Muscle of leg (tissue), 11 donors: ENCODE results near the gene SYTL3. TPM values are rescaled to one million over a fixed set of nuclear protein-coding genes. Genes with fewer than 3 reads are reported as not detected.

Experiments used
- DNase-seq: peaks from one replicate; pipeline ENCODE4 v3.0.0; 2013
- H3K27ac ChIP-seq: one replicate; pipeline ENCODE4 v1.5.1; 2013; ENCODE audit warnings: mild to moderate bottlenecking, low read length, control low read depth
- H3K27me3 ChIP-seq: one replicate; pipeline ENCODE4 v1.6.1; 2013; ENCODE audit warnings: low read length; ENCODE audit not compliant: control insufficient read depth, insufficient read depth
- H3K36me3 ChIP-seq: one replicate; pipeline ENCODE4 v1.6.1; 2013; ENCODE audit warnings: low read length; ENCODE audit not compliant: control insufficient read depth, insufficient read depth
- H3K4me1 ChIP-seq: one replicate; pipeline ENCODE4 v1.6.1; 2013; ENCODE audit warnings: low read length; ENCODE audit not compliant: control insufficient read depth, insufficient read depth
- H3K4me3 ChIP-seq: one replicate; pipeline ENCODE4 v1.5.1; 2013; ENCODE audit warnings: low read length, control low read depth
- H3K9me3 ChIP-seq: replicated peaks from 2 replicates; pipeline ENCODE4 v1.6.1; 2013; ENCODE audit warnings: low read depth, low read length; ENCODE audit not compliant: control insufficient read depth
- WGBS: methylation state at CpG from one replicate; pipeline ENCODE4 v1.1.5; 2013; ENCODE audit warnings: missing lambda C conversion rate; ENCODE audit not compliant: insufficient coverage; 5-methylcytosine and 5-hydroxymethylcytosine counted together
- polyA plus RNA-seq, 8 donors: library from polyadenylated mRNA; unstranded; fragments of 120-200 nt; gene quantifications; one replicate each; pipeline versions ENCODE4 v1.2.1 to v1.2.3, GENCODE V29; 2013; ENCODE audit warnings: inconsistent platforms in 1 of 8, low replicate concordance in 1 of 8; ENCODE audit not compliant: insufficient read length in 8 of 8, insufficient read depth in 1 of 8
- total RNA-seq: library from RNA; stranded (reverse); fragments of 120-200 nt; gene quantifications from one replicate; pipeline ENCODE4 v1.2.4, GENCODE V29; 2013

Gene SYTL3
- total and polyA plus RNA-seq, 9 donors: 4.2 to 10.5 (median 7.8) TPM

DNA sequence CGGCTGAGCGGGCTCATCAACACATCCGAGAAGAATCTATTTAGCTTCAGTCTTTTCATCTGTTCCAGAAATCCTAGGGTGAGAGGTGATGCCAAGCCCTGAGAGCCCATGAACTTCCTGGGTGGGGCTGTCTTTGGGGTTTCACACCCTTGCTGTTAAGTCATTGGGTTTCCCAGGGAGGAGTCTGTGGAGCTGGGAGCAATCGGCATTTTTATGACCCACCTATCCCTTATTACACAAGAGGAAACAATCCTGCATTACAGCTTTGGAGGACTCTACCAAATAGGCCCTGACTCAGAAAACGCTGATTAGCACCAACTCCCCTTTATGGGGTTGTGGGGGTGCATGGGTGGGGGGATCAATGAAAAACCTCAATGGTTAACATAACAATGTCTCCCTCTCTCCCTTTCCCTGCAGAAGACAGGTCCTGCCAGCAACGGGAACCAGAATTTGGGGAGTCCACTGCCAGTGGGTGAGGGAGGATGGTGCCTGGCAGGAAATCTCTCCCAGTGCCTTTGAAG, 123.1 kb downstream of the SYTL3 start:
- no CpG with 5 or more reads among the region's 6 CpGs for WGBS
- H3K36me3 ChIP-seq: peaks cover 77% of the 10 kb centered on the region

GRCh38 chr6:158773581-158774449, 124.0 kb downstream of the SYTL3 start:
- no peak for DNase-seq
- H3K36me3 ChIP-seq: peaks cover 71% of the 10 kb centered on the region
- no peaks in the 10 kb centered on the region for H3K27me3 ChIP-seq
- no peak overlapping the region for H3K4me3 ChIP-seq
- H3K4me1 ChIP-seq: peaks cover 40% of the 10 kb centered on the region
- H3K27ac ChIP-seq: no peak overlapping the region
- H3K9me3 ChIP-seq: no peaks in the 10 kb centered on the region
- 70% methylated on average over 10 of the region's 21 CpGs for WGBS

More for the DNA sequence above, 123.1 kb downstream of the SYTL3 start:
- no peaks in the 10 kb centered on the region for H3K9me3 ChIP-seq
- H3K27ac ChIP-seq: no peak overlapping the region
- no peak overlapping the region for H3K4me3 ChIP-seq
- DNase-seq: no peak
- peaks cover 44% of the 10 kb centered on the region for H3K4me1 ChIP-seq
- no peaks in the 10 kb centered on the region for H3K27me3 ChIP-seq

DNA sequence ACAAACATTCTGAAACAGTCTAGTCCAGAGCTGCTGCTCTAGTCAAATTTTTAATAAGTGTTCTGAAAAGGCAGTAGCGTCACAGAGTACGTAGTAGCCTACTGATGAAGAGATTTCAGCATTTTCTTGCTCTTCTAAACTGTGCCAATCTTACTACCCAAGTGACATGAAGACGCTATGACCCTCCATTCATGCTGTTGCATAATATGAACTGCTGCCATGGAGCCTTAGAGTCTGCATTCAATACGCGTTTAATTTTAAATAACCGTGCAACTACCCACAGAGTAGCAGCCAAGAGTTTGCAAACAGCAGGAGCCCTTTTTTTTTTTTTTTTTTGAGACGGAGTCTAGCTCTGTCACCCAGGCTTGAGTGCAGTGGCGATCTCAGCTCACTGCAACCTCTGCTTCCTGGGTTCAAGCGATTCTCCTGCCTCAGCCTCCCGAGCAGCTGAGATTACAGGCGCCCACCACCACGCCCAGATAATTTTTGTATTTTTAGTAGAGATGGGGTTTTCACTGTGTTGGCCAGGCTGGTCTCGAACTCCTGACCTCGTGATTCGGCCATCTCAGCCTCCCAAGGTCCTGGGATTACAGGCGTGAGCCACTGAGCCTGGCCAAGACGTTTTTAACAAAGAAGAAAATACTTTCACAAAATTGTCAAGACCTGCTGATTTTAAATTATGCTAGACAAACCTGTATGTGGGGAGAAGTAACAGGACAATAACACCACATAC, 125.0 kb downstream of the SYTL3 start:
- WGBS: 100% methylated on average over 3 of the region's 17 CpGs
- no peak overlapping the region for H3K27ac ChIP-seq
- no peak for DNase-seq
- no peaks in the 10 kb centered on the region for H3K9me3 ChIP-seq
- H3K27me3 ChIP-seq: no peaks in the 10 kb centered on the region
- H3K4me1 ChIP-seq: peaks cover 29% of the 10 kb centered on the region
- H3K36me3 ChIP-seq: peaks cover 66% of the 10 kb centered on the region
- no peak overlapping the region for H3K4me3 ChIP-seq

DNA sequence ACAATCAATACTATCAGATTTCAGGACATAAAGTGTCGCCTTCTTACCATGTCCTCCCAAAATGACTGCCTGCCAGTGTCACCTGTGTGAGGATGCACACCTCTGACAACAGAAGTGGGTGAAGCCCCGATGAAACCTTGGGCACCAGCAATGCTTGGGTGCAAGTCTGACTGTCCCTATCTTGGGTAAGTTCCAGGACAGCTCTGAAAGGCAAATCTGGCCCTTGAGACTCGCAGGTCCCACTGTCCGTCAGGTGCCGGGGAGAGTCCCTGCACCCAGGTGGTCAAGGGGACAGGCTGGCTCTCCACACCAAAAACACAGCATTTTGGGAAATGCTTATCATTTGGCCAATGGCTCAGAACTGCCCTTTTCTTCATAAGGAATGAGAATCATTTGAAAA, 126.0 kb downstream of the SYTL3 start:
- no peaks in the 10 kb centered on the region for H3K27me3 ChIP-seq
- no peak overlapping the region for H3K4me3 ChIP-seq
- no peaks in the 10 kb centered on the region for H3K9me3 ChIP-seq
- no peak for DNase-seq
- H3K36me3 ChIP-seq: peaks cover 62% of the 10 kb centered on the region
- H3K27ac ChIP-seq: no peak overlapping the region
- H3K4me1 ChIP-seq: peaks cover 20% of the 10 kb centered on the region
- WGBS: 94% methylated on average over 5 of the region's 5 CpGs

DNA sequence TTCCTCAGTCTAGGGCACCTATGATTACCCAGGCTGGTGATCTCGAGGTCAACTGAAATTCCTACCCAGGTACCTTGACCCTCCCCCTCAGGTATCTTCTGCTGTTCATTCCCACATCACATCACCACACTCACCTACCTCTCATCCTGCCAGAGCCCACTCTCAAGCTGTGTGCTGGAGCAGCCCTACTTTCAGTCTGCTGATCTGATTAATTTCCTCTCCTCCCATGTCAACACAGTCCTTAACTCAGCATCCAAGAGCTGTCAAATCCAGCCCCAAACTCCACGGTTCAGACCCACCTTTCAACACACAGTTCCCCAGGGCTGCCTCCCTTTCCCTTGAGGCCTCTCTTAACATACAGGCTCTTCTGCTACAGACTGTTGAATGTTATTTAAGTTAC, 126.9 kb downstream of the SYTL3 start:
- Histone ChIP-seq H3K27ac (no peak overlapping the region), H3K4me3 (no peak overlapping the region), H3K36me3 (peaks cover 60% of the 10 kb centered on the region), H3K4me1 (peaks cover 16% of the 10 kb centered on the region), H3K9me3 (no peaks in the 10 kb centered on the region), H3K27me3 (no peaks in the 10 kb centered on the region)
- DNase-seq: no peak
- 100% methylated on average over 1 of the region's 2 CpGs for WGBS

DNA sequence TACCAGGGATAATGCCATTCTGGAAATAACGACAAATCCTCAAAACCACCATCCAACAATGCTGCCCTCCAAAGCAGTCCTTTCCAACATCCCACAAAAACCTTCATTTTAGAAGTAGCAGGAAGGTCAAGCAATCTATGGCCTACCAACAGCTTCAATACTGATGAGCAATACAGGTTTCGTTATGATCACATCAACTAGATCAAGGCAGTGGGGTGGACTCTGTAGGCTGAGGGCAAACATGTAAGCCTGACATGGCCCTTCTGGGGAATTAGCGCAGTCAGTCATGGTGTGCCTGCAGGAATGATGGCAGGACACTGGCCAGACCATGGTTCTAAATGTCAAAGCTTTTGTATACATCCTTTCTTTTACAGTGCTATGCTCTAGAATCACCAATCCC, 127.7 kb downstream of the SYTL3 start:
- no peak for DNase-seq
- Histone ChIP-seq H3K9me3 (no peaks in the 10 kb centered on the region), H3K36me3 (peaks cover 60% of the 10 kb centered on the region), H3K27ac (no peak overlapping the region), H3K4me3 (no peak overlapping the region), H3K27me3 (no peaks in the 10 kb centered on the region), H3K4me1 (peaks cover 16% of the 10 kb centered on the region)
- WGBS: 100% methylated on average over 3 of the region's 3 CpGs

GRCh38 chr6:158778005-158778527, 128.2 kb downstream of the SYTL3 start:
- peaks cover 66% of the 10 kb centered on the region for H3K36me3 ChIP-seq
- no peak for DNase-seq
- 82% methylated on average over 3 of the region's 6 CpGs for WGBS

GRCh38 chr6:158780246-158780884, 130.5 kb downstream of the SYTL3 start:
- Histone ChIP-seq H3K4me3 (no peak overlapping the region), H3K9me3 (no peaks in the 10 kb centered on the region), H3K27me3 (no peaks in the 10 kb centered on the region), H3K4me1 (no peaks in the 10 kb centered on the region), H3K27ac (no peak overlapping the region), H3K36me3 (peaks cover 75% of the 10 kb centered on the region)
- 90% methylated on average over 2 of the region's 7 CpGs for WGBS
- DNase-seq: no peak

More at GRCh38 chr6:158778005-158778527, 128.2 kb downstream of the SYTL3 start:
- H3K4me1 ChIP-seq: peaks cover 16% of the 10 kb centered on the region
- H3K27ac ChIP-seq: no peak overlapping the region
- H3K27me3 ChIP-seq: no peaks in the 10 kb centered on the region
- H3K4me3 ChIP-seq: no peak overlapping the region
- no peaks in the 10 kb centered on the region for H3K9me3 ChIP-seq

DNA sequence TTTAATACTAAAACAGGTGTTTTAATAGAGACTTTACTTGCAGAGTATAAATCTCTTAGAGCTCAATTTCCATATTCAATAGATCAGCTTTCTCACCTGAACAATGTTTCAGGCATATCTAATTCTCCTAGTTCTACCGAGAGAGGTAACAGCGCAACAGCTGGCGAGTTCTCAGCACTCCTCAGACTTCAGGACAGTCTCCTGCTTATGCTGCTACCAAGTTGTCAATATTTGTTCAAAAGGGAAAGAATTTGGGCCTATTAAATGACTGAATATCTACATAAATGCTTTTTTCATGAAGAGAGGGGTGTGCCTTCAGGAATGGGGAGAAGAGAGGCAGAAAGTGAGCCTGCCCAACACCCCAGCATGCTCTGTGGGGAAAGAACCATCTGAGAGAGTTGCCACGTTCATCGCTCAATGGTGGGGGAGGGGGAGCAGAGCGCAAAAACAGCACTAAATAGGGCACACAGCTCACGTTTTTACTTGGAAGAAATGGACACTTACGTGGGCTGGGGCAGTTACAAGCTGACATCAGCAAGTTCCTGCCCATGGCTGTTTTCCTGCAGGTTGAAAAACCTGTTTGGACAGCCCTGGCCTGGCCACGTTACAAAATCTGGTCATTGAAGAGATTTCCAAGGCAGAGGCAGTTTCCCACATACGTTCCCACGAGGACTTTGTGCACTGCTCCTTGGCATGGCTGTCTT, 131.3 kb downstream of the SYTL3 start:
- DNase-seq: no peak
- WGBS: 73% methylated on average over 8 of the region's 11 CpGs
- no peak overlapping the region for H3K27ac ChIP-seq
- no peaks in the 10 kb centered on the region for H3K9me3 ChIP-seq
- peaks cover 72% of the 10 kb centered on the region for H3K36me3 ChIP-seq
- no peak overlapping the region for H3K4me3 ChIP-seq
- no peaks in the 10 kb centered on the region for H3K4me1 ChIP-seq
- H3K27me3 ChIP-seq: no peaks in the 10 kb centered on the region
